Parathyroid adenoma (tissue), 2 donors: ENCODE data around the gene LPAR5.

Source experiments
- H2AFZ ChIP-seq: fragments of 300-600 bp; sonication (generic); one replicate; pipeline ENCODE4 v1.7.0; 2017; ENCODE audit warnings: antibody characterized with exemption, mild to moderate bottlenecking
- H3K27ac ChIP-seq: fragments of 300-600 bp; sonication (generic); one replicate; pipeline ENCODE4 v1.7.0; 2017
- H3K27me3 ChIP-seq: fragments of 300-600 bp; sonication (generic); one replicate; pipeline ENCODE4 v1.7.0; 2017; ENCODE audit warnings: low read length; ENCODE audit not compliant: control insufficient read depth, insufficient read depth
- H3K36me3 ChIP-seq: fragments of 300-600 bp; sonication (generic); one replicate; pipeline ENCODE4 v1.7.0; 2017; ENCODE audit warnings: low read length; ENCODE audit not compliant: control insufficient read depth, insufficient read depth
- H3K4me1 ChIP-seq: fragments of 300-600 bp; sonication (generic); one replicate; pipeline ENCODE4 v1.7.0; 2017; ENCODE audit warnings: control low read depth
- H3K4me2 ChIP-seq: fragments of 300-600 bp; sonication (generic); one replicate; pipeline ENCODE4 v1.7.0; 2017; ENCODE audit warnings: low read length
- H3K4me3 ChIP-seq: fragments of 300-600 bp; sonication (generic); one replicate; pipeline ENCODE4 v1.7.0; 2017; ENCODE audit warnings: low read depth, low read length
- H3K79me2 ChIP-seq: fragments of 300-600 bp; sonication (generic); one replicate; pipeline ENCODE4 v1.7.0; 2017; ENCODE audit warnings: control low read depth
- H3K9ac ChIP-seq: fragments of 300-600 bp; sonication (generic); one replicate; pipeline ENCODE4 v1.7.0; 2017; ENCODE audit warnings: mild to moderate bottlenecking
- H3K9me3 ChIP-seq: fragments of 300-600 bp; sonication (generic); one replicate; pipeline ENCODE4 v1.7.0; 2017; ENCODE audit warnings: low read length; ENCODE audit not compliant: control insufficient read depth
- CTCF ChIP-seq: fragments of 300-600 bp; sonication (generic); IDR thresholded peaks from one replicate; pipeline ENCODE4 v1.7.0; 2017; ENCODE audit warnings: antibody characterized with exemption, mild to moderate bottlenecking
- donor health status: primary hyperparathyroidism.

The LPAR5 gene

DNA sequence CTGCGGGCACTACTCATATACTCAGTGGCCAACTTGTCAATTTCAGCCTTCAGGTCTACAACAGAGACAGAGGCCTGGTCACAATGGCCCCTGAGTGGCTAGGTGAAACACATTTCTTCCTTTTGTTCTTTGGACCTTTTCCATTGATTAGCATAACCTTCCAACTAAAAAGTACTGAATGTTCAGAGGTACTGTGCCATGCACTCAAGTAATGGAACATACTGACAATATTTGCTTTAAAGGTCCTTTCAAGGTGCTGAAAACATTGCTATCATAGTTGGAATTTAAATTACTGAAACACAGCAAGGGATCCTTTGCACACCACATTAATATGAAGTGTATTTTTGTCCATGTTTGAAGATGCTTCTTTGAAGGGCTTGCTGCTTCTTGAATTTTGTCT lies 17.6 kb upstream of the LPAR5 start:
- H3K36me3 ChIP-seq, result no peaks in the 10 kb centered on the region
- peaks cover 24% of the 10 kb centered on the region for H3K79me2 ChIP-seq
- no peaks in the 10 kb centered on the region for H3K4me1 ChIP-seq
- no peak for TF ChIP-seq CTCF
- no peak overlapping the region for H3K27ac ChIP-seq
- no peaks in the 10 kb centered on the region for H3K27me3 ChIP-seq
- no peak overlapping the region for H3K4me3 ChIP-seq
- H3K9me3 ChIP-seq, result no peaks in the 10 kb centered on the region
- no peak overlapping the region for H3K9ac ChIP-seq
- no peak overlapping the region for H2AFZ ChIP-seq
- H3K4me2 ChIP-seq, result no peak overlapping the region

DNA sequence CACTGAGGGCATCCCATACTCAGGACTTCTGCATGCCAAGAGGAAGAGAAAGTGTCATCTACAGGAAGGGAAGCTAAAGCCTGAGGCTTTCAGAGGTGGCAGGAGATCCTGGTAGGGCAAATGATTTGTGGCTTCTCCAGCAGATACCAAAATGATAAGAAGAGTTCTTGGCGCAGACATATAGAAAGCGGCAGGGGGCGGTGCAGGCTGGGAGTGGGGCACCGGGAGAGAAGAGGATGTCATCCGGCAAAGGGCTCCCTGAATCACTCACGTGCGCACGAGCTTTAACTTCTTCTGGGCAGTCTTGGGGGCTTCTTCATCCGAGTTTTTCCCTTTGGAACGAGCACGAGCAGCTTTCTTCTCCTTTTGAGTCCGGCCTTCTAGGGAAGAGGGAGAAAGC lies 16.6 kb upstream of the LPAR5 start:
- no peaks in the 10 kb centered on the region for H3K9me3 ChIP-seq
- no peaks in the 10 kb centered on the region for H3K4me1 ChIP-seq
- H3K27ac ChIP-seq, result no peak overlapping the region
- no peaks in the 10 kb centered on the region for H3K27me3 ChIP-seq
- H3K79me2 ChIP-seq, result peaks cover 22% of the 10 kb centered on the region
- no peak overlapping the region for H3K9ac ChIP-seq
- TF ChIP-seq CTCF, result no peak
- no peak overlapping the region for H2AFZ ChIP-seq
- no peak overlapping the region for H3K4me2 ChIP-seq
- no peak overlapping the region for H3K4me3 ChIP-seq
- no peaks in the 10 kb centered on the region for H3K36me3 ChIP-seq

DNA sequence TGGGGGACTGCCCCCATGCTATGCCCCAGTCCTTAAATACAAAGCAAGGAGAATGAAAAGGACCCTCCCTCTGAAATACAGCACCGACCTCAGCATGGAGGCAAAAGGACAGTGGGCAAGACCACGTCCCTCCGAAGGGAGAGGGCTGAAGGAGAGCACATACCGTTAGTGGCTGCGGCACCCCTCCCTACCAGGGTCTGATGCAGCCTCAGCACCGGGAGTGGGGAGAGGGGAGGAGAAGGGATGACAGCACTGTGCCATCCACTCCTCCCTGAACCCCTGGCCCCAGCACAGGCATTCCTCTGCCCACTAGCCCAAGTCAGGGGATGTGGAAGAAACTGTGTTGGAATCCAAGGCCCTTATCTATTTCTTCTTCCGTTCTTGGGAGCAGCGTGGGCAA lies 15.1 kb upstream of the LPAR5 start:
- no peaks in the 10 kb centered on the region for H3K27me3 ChIP-seq

GRCh38 chr12:6647083-6647604 lies 11.4 kb upstream of the LPAR5 start, which contains the start of gene ACRBP:
TSS of gene ACRBP (minus strand) at chr12:6647432. CDS start at chr12:6647366, 66 bp downstream.
- H3K4me2 ChIP-seq, result peak within 1 kb of the TSS; percentile 35
- no peaks in the 10 kb centered on the region for H3K36me3 ChIP-seq
- no peaks in the 10 kb centered on the region for H3K27me3 ChIP-seq
- H3K27ac ChIP-seq, result no peak within 1 kb of the TSS
- peaks cover 3% of the 10 kb centered on the region for H3K79me2 ChIP-seq
- no peaks in the 10 kb centered on the region for H3K9me3 ChIP-seq
- H3K4me1 ChIP-seq, result no peaks in the 10 kb centered on the region
- no peak for TF ChIP-seq CTCF
- peak within 1 kb of the TSS; percentile 1 for H2AFZ ChIP-seq
- peak within 1 kb of the TSS; percentile 34 for H3K4me3 ChIP-seq
- no peak within 1 kb of the TSS for H3K9ac ChIP-seq

More for the DNA sequence above, 15.1 kb upstream of the LPAR5 start:
- no peak for TF ChIP-seq CTCF
- H3K9ac ChIP-seq, result no peak overlapping the region
- H3K4me2 ChIP-seq, result no peak overlapping the region
- no peaks in the 10 kb centered on the region for H3K9me3 ChIP-seq
- H3K79me2 ChIP-seq, result peaks cover 11% of the 10 kb centered on the region
- no peaks in the 10 kb centered on the region for H3K36me3 ChIP-seq
- H3K4me1 ChIP-seq, result no peaks in the 10 kb centered on the region
- no peak overlapping the region for H2AFZ ChIP-seq
- no peak overlapping the region for H3K4me3 ChIP-seq
- H3K27ac ChIP-seq, result no peak overlapping the region
